Small intestine (tissue), 7 donors: ENCODE results near the gene ANKIB1. TPM values are rescaled to one million over a fixed set of nuclear protein-coding genes. Genes with fewer than 3 reads are reported as not detected.

Source experiments
- DNase-seq, 2 donors: peaks; one replicate each; pipeline versions ENCODE4 v3.0.0 to v3.0.0-alpha.2; 2013
- FAIRE-seq: peaks from 2 replicates; lab custom pipeline; 2012; peaks lifted over from hg19 to GRCh38; lab: Jason Lieb, UNC
- H3K27ac ChIP-seq, 3 donors: one replicate each; pipeline ENCODE4 v1.5.1; 2013; ENCODE audit warnings: low read length in 2 of 3, mild to moderate bottlenecking in 2 of 3, control low read depth in 1 of 3, inconsistent platforms in 1 of 3, low read depth in 1 of 3, moderate library complexity in 1 of 3
- H3K27me3 ChIP-seq, 3 donors: one replicate each; pipeline ENCODE4 v1.6.1; 2013; ENCODE audit warnings: low read length in 3 of 3, inconsistent platforms in 1 of 3; ENCODE audit not compliant: control insufficient read depth in 3 of 3, insufficient read depth in 3 of 3
- H3K36me3 ChIP-seq, 3 donors: one replicate each; pipeline ENCODE4 v1.6.1; 2013; ENCODE audit warnings: low read length in 3 of 3, inconsistent platforms in 1 of 3, low read depth in 1 of 3, mild to moderate bottlenecking in 1 of 3, moderate library complexity in 1 of 3; ENCODE audit not compliant: control insufficient read depth in 3 of 3, insufficient read depth in 2 of 3
- H3K4me1 ChIP-seq, 3 donors: one replicate each; pipeline ENCODE4 v1.6.1; 2013; ENCODE audit warnings: low read length in 2 of 3, inconsistent platforms in 1 of 3, low read depth in 1 of 3, mild to moderate bottlenecking in 1 of 3, moderate library complexity in 1 of 3; ENCODE audit not compliant: control insufficient read depth in 3 of 3, insufficient read depth in 2 of 3
- H3K4me3 ChIP-seq, 3 donors: one replicate each; pipeline ENCODE4 v1.5.1; 2013; ENCODE audit warnings: low read length in 3 of 3, control low read depth in 1 of 3, inconsistent platforms in 1 of 3, low read depth in 1 of 3, mild to moderate bottlenecking in 1 of 3, moderate library complexity in 1 of 3
- H3K9me3 ChIP-seq, 2 donors: one replicate each; pipeline ENCODE4 v1.6.1; 2013; ENCODE audit warnings: low read depth in 1 of 2, low read length in 1 of 2; ENCODE audit not compliant: control insufficient read depth in 2 of 2, insufficient read depth in 1 of 2
- WGBS, 3 donors: extraction: QIAGEN DNeasy Blood & Tissue Kit; methylation state at CpG; one replicate each; pipeline ENCODE4 v1.1.7; 2013; 5-methylcytosine and 5-hydroxymethylcytosine counted together
- polyA plus RNA-seq, 4 donors: library from polyadenylated mRNA; stranded (reverse) in 3 of 4; unstranded in 1 of 4; fragments of 200-250 nt in 3 of 4; fragments of 120-200 nt in 1 of 4; gene quantifications; one replicate each; pipeline versions ENCODE4 v1.2.1 to v1.2.3, GENCODE V29; 2013
- donor health status: healthy with polysubstance abuse.
- donor health status: control.
- donor health status: control.
- donor health status: Bipolar disorder and iron deficiency.
- donor health status: healthy.

Gene ANKIB1
- polyA plus RNA-seq, 4 donors = 10.8 to 37.2 (median 14.2) TPM

GRCh38 chr7:92360387-92360786, 114.6 kb downstream of the ANKIB1 start:
- Histone ChIP-seq H3K4me1 (no peaks in the 10 kb centered on the region), H3K36me3 (peaks cover 0 to 11% (median 2%) of the 10 kb centered on the region in 3 donors), H3K27ac (no peak overlapping the region), H3K27me3 (no peaks in the 10 kb centered on the region), H3K9me3 (no peaks in the 10 kb centered on the region), H3K4me3 (no peak overlapping the region)
- no peak for FAIRE-seq
- WGBS, 3 donors = 70 to 93% (median 82%) methylated on average over 1 of the region's 1 CpG
- DNase-seq = no peak

- Histone ChIP-seq H3K4me3 (no peak overlapping the region), H3K9me3 (no peaks in the 10 kb centered on the region), H3K27ac (no peak overlapping the region), H3K27me3 (no peaks in the 10 kb centered on the region), H3K4me1 (no peaks in the 10 kb centered on the region), H3K36me3 (peaks cover 0 to 11% (median 2%) of the 10 kb centered on the region in 3 donors)
- DNase-seq (no peak), FAIRE-seq (no peak)
- 93 to 95% (median 93%) methylated on average over 2 of the region's 2 CpGs for WGBS, 3 donors
These were observed 116.4 kb downstream of the ANKIB1 start for GRCh38 chr7:92362131-92362530.

- H3K4me3 ChIP-seq = no peak overlapping the region
- 93 to 98% (median 98%) methylated on average over 2 of the region's 2 CpGs for WGBS, 3 donors
- H3K4me1 ChIP-seq = no peaks in the 10 kb centered on the region
- H3K36me3 ChIP-seq = peaks cover under 1 to 8% (median 7%) of the 10 kb centered on the region in 3 donors
- DNase-seq (no peak), FAIRE-seq (no peak)
- H3K27me3 ChIP-seq = no peaks in the 10 kb centered on the region
- no peak overlapping the region for H3K27ac ChIP-seq
- H3K9me3 ChIP-seq = no peaks in the 10 kb centered on the region
These were observed 121.0 kb downstream of the ANKIB1 start for GRCh38 chr7:92366730-92367129.

GRCh38 chr7:92368741-92369140, 123.0 kb downstream of the ANKIB1 start:
- H3K9me3 ChIP-seq = no peaks in the 10 kb centered on the region
- no peak for DNase-seq
- no peak for FAIRE-seq
- peaks cover 2 to 5% (median 3%) of the 10 kb centered on the region in 3 donors for H3K36me3 ChIP-seq
- no peaks in the 10 kb centered on the region for H3K27me3 ChIP-seq
- 92 to 96% (median 95%) methylated on average over 1 of the region's 1 CpG for WGBS, 3 donors
- H3K27ac ChIP-seq = no peak overlapping the region
- no peak overlapping the region for H3K4me3 ChIP-seq
- no peaks in the 10 kb centered on the region for H3K4me1 ChIP-seq

GRCh38 chr7:92375013-92375412, 129.2 kb downstream of the ANKIB1 start:
- no peaks in the 10 kb centered on the region for H3K4me1 ChIP-seq
- no peaks in the 10 kb centered on the region for H3K27me3 ChIP-seq
- peaks cover 0 to 5% of the 10 kb centered on the region in 2 donors for H3K9me3 ChIP-seq
- no peak overlapping the region for H3K27ac ChIP-seq
- no peak for DNase-seq
- no peak overlapping the region for H3K4me3 ChIP-seq
- FAIRE-seq = no peak
- H3K36me3 ChIP-seq = peaks cover 3 to 14% (median 5%) of the 10 kb centered on the region in 3 donors

- 96 to 97% (median 96%) methylated on average over 5 of the region's 5 CpGs for WGBS, 3 donors
- DNase-seq = no peak
- no peak for FAIRE-seq
These were observed 145.3 kb downstream of the ANKIB1 start for GRCh38 chr7:92391071-92391470.

GRCh38 chr7:92397542-92397941, 151.8 kb downstream of the ANKIB1 start:
- Histone ChIP-seq H3K4me3 (no peak overlapping the region), H3K27me3 (no peaks in the 10 kb centered on the region), H3K4me1 (peaks cover 0 to 3% (median 0%) of the 10 kb centered on the region in 3 donors), H3K36me3 (peaks cover 3 to 18% (median 13%) of the 10 kb centered on the region in 3 donors), H3K27ac (no peak overlapping the region), H3K9me3 (no peaks in the 10 kb centered on the region)
- DNase-seq (no peak), FAIRE-seq (no peak)
- 94 to 97% (median 95%) methylated on average over 6 of the region's 6 CpGs for WGBS, 3 donors

More at GRCh38 chr7:92391071-92391470, 145.3 kb downstream of the ANKIB1 start:
- Histone ChIP-seq H3K9me3 (no peaks in the 10 kb centered on the region), H3K27ac (no peak overlapping the region), H3K4me3 (no peak overlapping the region), H3K4me1 (no peaks in the 10 kb centered on the region), H3K36me3 (peaks cover 3 to 9% (median 5%) of the 10 kb centered on the region in 3 donors), H3K27me3 (no peaks in the 10 kb centered on the region)

GRCh38 chr7:92400013-92400412, 154.2 kb downstream of the ANKIB1 start:
- FAIRE-seq = no peak
- H3K27ac ChIP-seq = no peak overlapping the region
- no peak overlapping the region for H3K4me3 ChIP-seq
- WGBS, 3 donors = 96 to 99% (median 99%) methylated on average over 2 of the region's 2 CpGs
- H3K36me3 ChIP-seq = peaks cover 3 to 22% (median 13%) of the 10 kb centered on the region in 3 donors
- H3K9me3 ChIP-seq = no peaks in the 10 kb centered on the region
- H3K27me3 ChIP-seq = no peaks in the 10 kb centered on the region
- peaks cover 0 to 23% (median 0%) of the 10 kb centered on the region in 3 donors for H3K4me1 ChIP-seq
- DNase-seq = no peak
